ENCODE measurements around the gene LHCGR. TPM values are rescaled to one million over a fixed set of nuclear protein-coding genes. Genes with fewer than 3 reads are reported as not detected.

Gene LHCGR
- total and polyA plus RNA-seq, 8 donors, result not detected

DNA sequence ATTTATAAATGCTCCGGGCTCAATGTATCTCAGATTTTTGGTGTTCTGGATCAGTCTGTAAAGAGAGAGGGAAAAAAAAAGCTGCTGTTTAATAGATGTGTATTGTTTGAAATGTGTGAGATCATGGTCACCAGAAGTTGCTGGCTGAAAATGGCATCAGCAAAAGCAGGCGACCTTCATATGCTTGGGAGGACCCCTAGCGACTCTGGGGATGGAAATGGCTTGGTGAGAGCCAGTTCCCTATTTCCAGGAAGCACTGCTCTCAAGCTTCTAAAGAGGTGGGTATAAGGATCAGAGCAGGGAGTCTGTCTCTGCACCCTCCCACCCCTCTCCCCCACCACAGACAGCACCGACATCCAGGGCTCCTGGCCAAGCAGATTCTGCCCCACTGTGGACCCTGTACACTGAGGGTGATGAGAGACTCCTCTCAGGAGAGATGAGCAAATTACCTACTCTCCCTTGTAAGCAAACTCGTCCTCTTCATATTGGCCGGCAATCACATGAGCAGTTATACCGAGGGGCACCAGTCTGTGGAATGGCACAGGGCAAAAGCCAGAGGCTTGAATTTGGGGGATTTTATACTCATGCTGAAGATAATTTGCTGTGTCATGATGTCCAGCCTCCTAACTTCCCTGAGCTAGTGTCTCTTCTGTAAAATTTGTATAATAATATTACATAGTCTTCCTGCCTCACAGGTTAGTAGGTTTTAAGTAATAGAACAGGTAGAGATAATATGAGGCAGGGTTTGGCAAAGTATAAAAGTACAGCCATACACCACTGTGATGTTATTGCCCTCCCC, 29.6 kb downstream of the LHCGR start:
- intact Hi-C loops (cut with DNase I), result no loop called here
- Histone ChIP-seq H3K27me3 (no peaks in the 10 kb centered on the region), H3K27ac (no peak overlapping the region), H3K36me3 (no peaks in the 10 kb centered on the region), H3K4me3 (no peak overlapping the region), H3K4me1 (no peaks in the 10 kb centered on the region), H3K9me3 (no peaks in the 10 kb centered on the region)
- ATAC-seq (no peak), DNase-seq (no peak), FAIRE-seq (no peak)
- 50 to 53% methylated on average over 7 of the region's 7 CpGs for WGBS, 2 donors
- TF ChIP-seq, protein P1, sequence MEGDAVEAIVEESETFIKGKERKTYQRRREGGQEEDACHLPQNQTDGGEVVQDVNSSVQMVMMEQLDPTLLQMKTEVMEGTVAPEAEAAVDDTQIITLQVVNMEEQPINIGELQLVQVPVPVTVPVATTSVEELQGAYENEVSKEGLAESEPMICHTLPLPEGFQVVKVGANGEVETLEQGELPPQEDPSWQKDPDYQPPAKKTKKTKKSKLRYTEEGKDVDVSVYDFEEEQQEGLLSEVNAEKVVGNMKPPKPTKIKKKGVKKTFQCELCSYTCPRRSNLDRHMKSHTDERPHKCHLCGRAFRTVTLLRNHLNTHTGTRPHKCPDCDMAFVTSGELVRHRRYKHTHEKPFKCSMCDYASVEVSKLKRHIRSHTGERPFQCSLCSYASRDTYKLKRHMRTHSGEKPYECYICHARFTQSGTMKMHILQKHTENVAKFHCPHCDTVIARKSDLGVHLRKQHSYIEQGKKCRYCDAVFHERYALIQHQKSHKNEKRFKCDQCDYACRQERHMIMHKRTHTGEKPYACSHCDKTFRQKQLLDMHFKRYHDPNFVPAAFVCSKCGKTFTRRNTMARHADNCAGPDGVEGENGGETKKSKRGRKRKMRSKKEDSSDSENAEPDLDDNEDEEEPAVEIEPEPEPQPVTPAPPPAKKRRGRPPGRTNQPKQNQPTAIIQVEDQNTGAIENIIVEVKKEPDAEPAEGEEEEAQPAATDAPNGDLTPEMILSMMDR (IDR thresholded peaks at IDR 0.05), result no peak

DNA sequence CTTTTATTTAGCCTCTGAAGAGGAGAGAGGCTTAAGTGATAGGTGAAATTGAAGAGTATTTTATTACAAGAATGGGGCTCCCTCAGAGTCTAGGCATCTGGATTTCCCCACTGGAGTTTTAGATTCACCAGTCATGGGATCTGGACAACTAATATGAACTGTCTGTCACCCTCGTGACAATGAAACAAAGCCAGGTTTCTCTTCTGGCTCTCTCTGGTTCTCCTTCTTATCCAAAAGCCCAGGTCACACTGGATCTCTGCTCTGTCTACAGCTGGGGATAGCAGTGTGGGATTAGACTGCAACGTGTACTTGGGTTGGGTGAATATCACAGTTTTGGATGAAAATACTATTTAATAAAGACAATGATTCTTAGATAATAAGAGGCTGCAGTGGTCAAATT, 31.2 kb downstream of the LHCGR start:
- intact Hi-C loops (cut with DNase I), result no loop called here
- 31 to 55% methylated on average over 2 of the region's 2 CpGs for WGBS, 2 donors
- no peak for ATAC-seq

DNA sequence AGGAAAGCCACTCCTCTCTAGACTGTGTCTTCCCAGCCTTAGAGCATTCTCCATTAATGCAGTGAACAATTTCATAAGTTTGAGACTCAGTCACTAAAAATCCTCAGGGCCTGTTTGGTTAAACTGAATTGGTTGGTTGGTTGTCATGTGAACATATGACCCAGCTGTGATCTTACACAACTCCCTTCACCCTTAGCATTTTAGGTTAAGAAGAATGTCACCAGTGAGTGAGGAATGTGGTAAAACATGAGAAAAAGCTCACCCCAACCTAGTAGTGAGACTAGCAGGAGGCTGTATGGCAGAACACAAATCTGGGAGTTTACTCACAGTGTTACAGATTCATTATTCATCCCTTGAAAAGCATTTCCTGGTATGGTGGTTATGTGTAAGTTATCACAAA, 32.4 kb downstream of the LHCGR start:
- ATAC-seq, result peak in 1 of 4 donors; percentile 30
- H3K27ac ChIP-seq, result no peak overlapping the region
- no peak overlapping the region for H3K4me3 ChIP-seq
- H3K27me3 ChIP-seq, result no peaks in the 10 kb centered on the region
- no peak for DNase-seq
- TF ChIP-seq, protein P1 (IDR thresholded peaks at IDR 0.05), result no peak
- intact Hi-C loops (cut with DNase I), result no loop called here
- no peaks in the 10 kb centered on the region for H3K36me3 ChIP-seq
- H3K4me1 ChIP-seq, result no peaks in the 10 kb centered on the region
- H3K9me3 ChIP-seq, result no peaks in the 10 kb centered on the region
- FAIRE-seq, result no peak

More for the DNA sequence above, 31.2 kb downstream of the LHCGR start:
- no peak for FAIRE-seq
- Histone ChIP-seq H3K9me3 (no peaks in the 10 kb centered on the region), H3K27me3 (no peaks in the 10 kb centered on the region), H3K27ac (no peak overlapping the region), H3K4me1 (no peaks in the 10 kb centered on the region), H3K36me3 (no peaks in the 10 kb centered on the region), H3K4me3 (no peak overlapping the region)
- no peak for DNase-seq
- TF ChIP-seq, protein P1 (IDR thresholded peaks at IDR 0.05), result no peak

DNA sequence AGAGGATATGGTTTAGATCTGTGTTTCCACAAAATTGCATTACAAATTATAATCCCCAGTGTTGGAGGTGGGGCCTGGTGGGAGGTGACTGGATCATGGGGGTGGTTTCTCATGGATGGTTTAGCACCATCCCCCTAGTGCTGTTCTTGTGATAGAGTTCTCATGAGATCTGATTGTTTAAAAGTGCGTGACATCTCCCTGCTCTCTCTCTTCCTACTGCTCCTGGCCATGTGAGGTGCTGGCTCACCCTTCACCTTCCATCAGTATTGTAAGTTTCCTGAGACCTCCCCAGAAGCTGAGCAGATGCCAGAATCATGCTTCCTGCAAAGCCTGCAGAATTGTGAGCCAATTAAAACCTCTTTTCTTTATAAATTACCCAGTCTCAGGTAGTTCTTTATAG, 33.1 kb downstream of the LHCGR start:
- Histone ChIP-seq H3K4me3 (no peak overlapping the region), H3K9me3 (no peaks in the 10 kb centered on the region), H3K4me1 (no peaks in the 10 kb centered on the region), H3K27ac (no peak overlapping the region), H3K36me3 (no peaks in the 10 kb centered on the region), H3K27me3 (no peaks in the 10 kb centered on the region)
- no peak for FAIRE-seq
- no peak for DNase-seq
- TF ChIP-seq, protein P1 (IDR thresholded peaks at IDR 0.05), result no peak
- intact Hi-C loops (cut with DNase I), result no loop called here
- WGBS, 2 donors, result 73 to 82% methylated on average over 1 of the region's 1 CpG
- ATAC-seq, result no peak

DNA sequence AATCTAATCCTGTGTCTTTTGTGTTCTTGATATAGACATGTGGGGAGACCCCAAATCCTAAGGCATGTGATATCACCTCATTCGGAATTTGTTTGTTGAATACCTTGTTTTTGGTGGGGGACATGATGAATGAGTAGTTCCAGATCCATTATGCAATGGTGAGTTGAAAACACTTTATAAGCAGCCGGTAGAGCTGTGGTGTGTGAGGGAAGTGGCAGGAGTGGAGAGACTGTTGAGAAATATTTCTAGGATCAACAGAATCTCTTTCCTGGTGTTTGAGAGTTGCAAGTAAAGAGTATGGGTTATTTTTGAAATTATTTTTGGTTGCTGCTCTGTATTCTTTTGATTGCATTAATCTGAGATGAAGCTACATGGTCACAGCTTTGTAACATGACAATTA, 34.4 kb downstream of the LHCGR start:
- Histone ChIP-seq H3K27ac (no peak overlapping the region), H3K4me1 (no peaks in the 10 kb centered on the region), H3K4me3 (no peak overlapping the region), H3K9me3 (no peaks in the 10 kb centered on the region), H3K36me3 (no peaks in the 10 kb centered on the region), H3K27me3 (no peaks in the 10 kb centered on the region)
- intact Hi-C loops (cut with DNase I), result no loop called here
- FAIRE-seq (no peak), DNase-seq (no peak), ATAC-seq (no peak)
- TF ChIP-seq, protein P1 (IDR thresholded peaks at IDR 0.05), result no peak
- WGBS, 2 donors, result 55 to 69% methylated on average over 2 of the region's 2 CpGs

All from pancreas (tissue), 10 donors.